GM12801 (cell line): ENCODE results near the gene POLK.

Experiments
- CTCF ChIP-seq: IDR thresholded peaks from one replicate; pipeline ENCODE4 v1.5.1; 2011; ENCODE audit warnings: control low read depth; ENCODE audit not compliant: insufficient read length; ENCODE audit errors: extremely low read depth

The POLK gene

GRCh38 chr5:75627801-75628200, 116.1 kb downstream of the POLK start:
- no peak for TF ChIP-seq CTCF

GRCh38 chr5:75630875-75631274, 119.2 kb downstream of the POLK start:
- no peak for TF ChIP-seq CTCF

GRCh38 chr5:75632321-75632720, 120.6 kb downstream of the POLK start:
- no peak for TF ChIP-seq CTCF

DNA sequence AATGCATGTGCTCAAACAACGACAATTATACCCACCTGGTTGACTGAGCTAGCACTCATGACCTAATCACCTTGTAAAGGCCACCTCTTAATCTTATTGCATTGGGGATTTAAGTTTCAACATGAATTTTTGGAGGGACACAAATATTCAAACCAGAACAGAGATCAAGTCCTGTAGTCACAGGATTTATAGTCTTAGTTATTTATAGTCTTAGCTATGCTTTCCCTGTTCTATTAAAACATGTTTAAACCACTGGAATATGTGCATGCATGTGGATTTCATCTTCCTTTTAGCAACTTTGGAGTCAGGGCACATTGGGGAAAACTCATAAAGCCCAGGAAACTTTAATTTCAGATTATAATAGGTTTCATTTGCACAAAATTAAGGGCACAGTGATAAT, 126.3 kb downstream of the POLK start:
- no peak for TF ChIP-seq CTCF

GRCh38 chr5:75639535-75640311, 128.0 kb downstream of the POLK start:
- TF ChIP-seq CTCF: no peak

- TF ChIP-seq CTCF: no peak
Measured at GRCh38 chr5:75640395-75640794, 128.7 kb downstream of the POLK start.

- TF ChIP-seq CTCF: no peak
Measured at GRCh38 chr5:75640826-75641225, 129.1 kb downstream of the POLK start.

- no peak for TF ChIP-seq CTCF
Measured at GRCh38 chr5:75648712-75649111, 137.0 kb downstream of the POLK start.
